NCI-H345 (cell line): ENCODE results near the gene PHACTR2.
A peak's percentile ranks its signal among the peaks of the same experiment; 100 is the strongest.
"Not testable (repeated sequence)": the region's sequence is repeated elsewhere in the genome, so short reads cannot be mapped to it uniquely, and the experiment has no call there.

Experiments
- DNase-seq: peaks from one replicate; lab custom pipeline; 2025; lab: John Stamatoyannopoulos, UW

The PHACTR2 gene

GRCh38 chr6:143807103-143807772 is 129.5 kb downstream of the PHACTR2 start:
- DNase-seq = no peak

GRCh38 chr6:143810745-143811144 is 133.0 kb downstream of the PHACTR2 start:
- no peak for DNase-seq

DNA sequence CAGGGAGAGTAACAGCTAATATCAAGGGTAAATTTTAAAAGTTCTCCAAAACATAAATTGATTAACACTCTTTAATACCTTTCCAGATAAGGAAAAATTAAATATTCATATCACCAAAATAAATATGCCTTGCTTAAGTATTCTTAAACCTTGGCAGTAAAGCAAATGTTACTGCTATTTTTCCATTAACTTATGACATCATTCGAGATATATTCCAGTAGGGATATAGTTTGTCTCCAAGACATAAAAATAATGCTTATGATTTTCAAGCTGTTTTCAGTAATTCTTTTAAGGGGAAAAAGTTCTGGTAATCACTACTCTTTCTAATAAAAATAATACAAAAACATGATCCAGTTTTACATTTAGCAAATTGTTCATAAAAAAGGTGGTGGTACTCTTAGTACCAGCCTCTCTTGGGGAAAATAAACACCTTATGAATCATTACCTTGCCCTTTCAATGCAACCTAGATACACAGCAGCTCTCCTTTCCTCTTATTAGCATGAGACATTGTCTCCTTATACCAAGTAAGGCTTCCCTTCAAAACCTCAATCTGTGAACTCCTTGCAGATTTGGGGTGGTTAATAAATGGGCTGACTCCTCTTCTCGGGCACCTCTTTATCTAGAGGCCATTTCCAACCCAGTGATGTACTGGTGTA is 133.9 kb downstream of the PHACTR2 start:
- DNase-seq = no peak

DNA sequence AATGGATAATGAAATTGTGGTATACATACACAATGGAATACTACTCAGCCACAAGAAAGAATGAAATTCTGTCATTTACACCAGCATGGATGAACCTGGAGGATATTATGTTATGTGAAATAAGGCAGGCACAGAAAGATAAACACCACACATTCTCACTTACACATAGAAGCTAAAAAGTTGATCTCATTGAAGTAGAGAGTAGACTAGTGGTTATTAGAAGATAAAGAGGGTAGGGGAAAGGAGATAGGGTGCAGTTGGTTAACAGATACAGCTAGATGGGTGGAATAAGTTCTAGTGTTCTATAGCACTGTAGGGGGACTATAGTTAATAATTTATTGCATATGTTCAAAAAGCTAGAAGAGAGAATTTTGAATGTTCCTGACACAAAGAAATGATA is 139.9 kb downstream of the PHACTR2 start:
- DNase-seq = no peak

DNA sequence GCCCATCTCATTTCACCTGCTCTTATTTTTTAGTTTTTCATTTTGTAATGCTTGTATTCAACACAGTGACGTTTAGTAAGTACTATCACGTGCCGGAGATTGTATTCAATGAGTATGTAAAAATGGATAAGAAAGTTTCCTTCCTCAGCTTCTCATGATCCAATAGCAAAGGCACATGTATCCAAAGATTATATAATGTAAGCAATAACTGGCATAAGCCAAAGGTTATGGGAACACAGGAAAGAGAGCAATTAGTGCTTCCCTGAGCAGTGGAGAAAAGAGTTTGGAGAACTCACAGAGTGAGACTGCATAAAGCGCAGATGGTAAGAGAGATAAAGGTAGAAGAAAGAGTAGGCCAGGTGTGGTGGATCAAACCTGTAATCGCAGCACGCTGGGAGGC is 143.6 kb downstream of the PHACTR2 start:
- no peak for DNase-seq

GRCh38 chr6:143822584-143823024 is 144.8 kb downstream of the PHACTR2 start:
- DNase-seq = no peak

GRCh38 chr6:143823548-143823947 is 145.8 kb downstream of the PHACTR2 start:
- DNase-seq = no peak

DNA sequence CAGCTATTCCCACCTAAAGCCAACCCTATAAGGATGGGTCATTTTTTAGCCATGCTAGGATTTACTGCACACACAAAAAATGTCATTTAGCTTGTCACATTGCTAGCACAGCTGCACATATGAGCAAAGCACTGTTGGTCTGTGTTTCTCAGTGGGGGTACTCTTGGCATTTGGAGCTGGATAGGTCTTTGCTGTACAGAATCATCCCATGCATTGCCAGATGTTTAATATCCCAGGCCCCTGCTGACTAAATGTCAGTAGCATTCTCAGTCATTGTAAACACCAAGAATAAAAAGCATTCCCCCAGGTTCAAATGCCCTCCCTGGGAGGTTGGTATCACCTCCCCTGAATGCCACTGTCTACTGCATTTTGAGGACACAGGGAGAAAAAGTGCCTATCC is 150.8 kb downstream of the PHACTR2 start:
- no peak for DNase-seq

GRCh38 chr6:143836150-143836549 is 158.4 kb downstream of the PHACTR2 start:
- no peak for DNase-seq

DNA sequence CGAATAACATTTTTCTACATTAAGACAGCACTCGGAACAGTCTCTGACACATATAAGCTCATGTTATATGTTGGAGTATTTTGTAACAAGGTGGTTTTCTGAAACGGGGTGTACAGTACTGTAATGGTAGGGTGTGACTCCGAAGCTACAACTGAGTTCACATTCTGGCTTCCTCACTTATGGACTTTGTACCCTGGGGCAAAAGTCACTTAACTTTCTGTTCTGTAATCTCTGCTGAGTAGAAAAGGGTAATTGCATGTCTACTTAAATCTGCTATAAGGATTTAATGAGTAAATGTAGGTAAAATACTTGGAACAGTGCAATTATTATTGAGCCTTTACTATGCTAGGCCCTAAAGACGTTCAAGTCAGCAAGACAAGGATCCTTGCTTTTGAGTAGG is 160.6 kb downstream of the PHACTR2 start:
- no peak for DNase-seq

GRCh38 chr6:143839196-143839595 is 161.4 kb downstream of the PHACTR2 start:
- DNase-seq = no peak

DNA sequence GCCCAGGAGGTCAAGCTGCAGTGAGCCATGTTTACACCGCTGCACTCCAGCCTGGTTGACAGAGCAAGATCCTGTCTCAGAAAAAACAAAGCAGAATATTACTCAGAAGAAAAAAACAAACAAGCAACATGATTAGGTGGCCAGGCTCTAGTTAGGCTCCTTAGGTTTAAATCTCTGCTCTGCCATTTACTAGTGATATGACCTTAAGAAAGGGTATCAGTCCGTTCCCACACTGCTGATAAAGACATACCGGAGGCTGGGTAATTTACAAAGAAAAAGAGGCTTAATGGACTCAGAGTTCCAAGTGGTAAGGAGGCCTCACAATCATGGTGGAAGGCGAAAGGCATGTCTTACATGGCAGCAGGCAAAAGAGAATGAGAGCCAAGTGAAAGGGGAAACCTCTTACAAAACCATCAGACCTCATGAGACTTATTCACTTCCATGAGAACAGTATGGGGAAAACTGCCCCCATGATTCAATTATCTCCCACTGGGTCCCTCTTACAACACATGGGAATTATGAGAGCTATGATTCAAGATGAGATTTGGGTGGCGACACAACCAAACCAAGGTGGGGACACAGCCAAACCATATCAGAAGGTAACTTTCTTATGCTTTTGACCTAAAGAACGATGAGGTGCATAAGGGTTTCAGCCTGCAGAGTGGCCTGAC is 163.0 kb downstream of the PHACTR2 start:
- DNase-seq = no peak

DNA sequence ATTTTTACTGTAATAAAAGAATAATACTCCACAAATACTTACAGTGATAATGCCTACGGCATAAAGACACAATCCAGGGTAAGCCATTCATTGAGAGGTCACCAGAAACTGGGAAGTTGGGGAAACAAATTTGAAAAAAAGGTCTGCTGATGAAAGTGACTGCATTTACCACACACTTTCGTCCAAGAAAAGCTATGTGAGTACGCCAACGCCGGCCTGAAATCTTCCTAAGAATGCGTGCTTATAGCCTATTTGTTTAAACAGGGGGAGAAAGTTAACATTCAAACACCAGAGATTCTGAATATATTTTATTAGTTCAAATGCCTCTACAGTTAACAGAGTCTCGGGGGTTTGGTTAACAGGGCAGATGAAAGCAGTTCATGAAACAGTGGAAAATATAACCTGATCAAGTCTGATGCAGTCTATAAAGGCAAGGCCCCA is 164.7 kb downstream of the PHACTR2 start:
- DNase-seq = no peak

- DNase-seq = peak; percentile 96
Measured at GRCh38 chr6:143842902-143843676, 165.3 kb downstream of the PHACTR2 start, which contains the start of gene LTV1. TSS of gene LTV1 (plus strand) at chr6:143843338. CDS start at chr6:143843478, 140 bp downstream.

DNA sequence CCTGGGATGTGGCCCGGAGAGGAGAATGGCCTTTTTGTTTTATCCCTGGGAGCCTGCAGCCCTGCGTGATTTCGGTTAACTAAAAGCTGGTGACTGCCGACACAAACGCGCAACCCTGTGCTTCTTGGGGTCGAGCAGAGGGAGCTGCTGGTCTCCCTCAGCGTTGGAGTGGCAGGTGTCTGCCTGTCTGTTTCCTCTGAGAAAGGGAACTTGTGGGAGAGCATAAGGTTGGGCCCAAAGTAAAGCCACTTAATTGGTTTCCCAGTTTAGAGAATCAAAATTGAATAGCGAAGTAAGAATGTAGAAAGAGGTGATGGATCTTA is 165.9 kb downstream of the PHACTR2 start:
- DNase-seq = peak; percentile 24

GRCh38 chr6:143844006-143844405 is 166.2 kb downstream of the PHACTR2 start:
- DNase-seq = no peak

- no peak for DNase-seq
Measured at GRCh38 chr6:143845033-143845432, 167.3 kb downstream of the PHACTR2 start.

DNA sequence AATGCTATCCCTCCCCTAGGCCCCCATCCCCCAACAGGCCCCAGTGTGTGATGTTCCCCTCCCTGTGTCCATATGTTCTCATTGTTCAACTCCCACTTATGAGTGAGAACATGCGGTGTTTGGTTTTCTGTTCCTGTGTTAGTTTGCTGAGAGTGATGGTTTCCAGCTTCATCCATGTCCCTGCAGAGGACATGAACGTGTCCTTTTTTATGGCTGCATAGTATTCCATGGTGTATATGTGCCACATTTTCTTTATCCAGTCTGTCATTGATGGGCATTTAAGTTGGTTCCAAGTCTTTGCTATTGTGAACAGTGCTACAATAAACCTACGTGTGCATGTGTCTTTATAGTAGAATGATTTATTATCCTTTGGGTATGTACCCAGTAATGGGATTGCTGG is 173.9 kb downstream of the PHACTR2 start:
- not testable (repeated sequence) for DNase-seq

- DNase-seq = not testable (repeated sequence)
Measured at GRCh38 chr6:143855057-143855456, 177.3 kb downstream of the PHACTR2 start.

DNA sequence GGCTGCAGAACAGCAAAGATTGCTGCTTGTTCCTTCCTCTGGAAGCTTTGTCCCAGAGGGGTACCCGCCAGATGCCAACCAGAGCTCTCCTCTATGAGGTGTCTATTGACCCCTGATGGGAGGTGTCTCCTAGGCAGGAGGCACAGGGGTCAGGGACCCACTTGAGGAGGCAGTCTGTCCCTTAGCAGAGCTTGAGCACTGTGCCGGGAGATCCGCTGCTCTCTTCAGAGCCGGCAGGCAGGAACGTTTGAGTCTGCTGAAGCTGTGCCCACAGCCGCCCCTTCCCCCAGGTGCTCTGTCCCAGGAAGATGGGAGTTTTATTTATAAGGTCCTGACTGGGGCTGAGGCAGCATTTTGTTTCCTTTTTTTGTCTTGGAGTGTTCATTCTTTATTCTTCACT is 179.0 kb downstream of the PHACTR2 start:
- DNase-seq = not testable (repeated sequence)

DNA sequence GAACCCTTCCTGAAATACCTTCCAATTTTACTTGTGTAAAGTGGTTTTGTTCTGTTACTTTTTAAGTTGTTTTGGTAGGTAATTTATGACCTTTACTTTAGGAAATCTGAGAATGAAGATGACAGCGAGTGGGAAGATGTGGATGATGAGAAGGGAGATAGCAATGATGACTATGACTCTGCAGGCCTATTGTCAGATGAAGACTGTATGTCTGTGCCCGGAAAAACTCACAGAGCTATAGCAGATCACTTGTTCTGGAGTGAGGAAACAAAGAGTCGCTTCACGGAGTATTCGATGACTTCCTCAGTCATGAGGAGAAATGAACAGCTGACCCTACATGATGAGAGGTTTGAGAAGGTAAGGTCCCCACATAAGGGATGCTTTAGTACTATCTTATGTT is 179.9 kb downstream of the PHACTR2 start:
- no peak for DNase-seq

GRCh38 chr6:143859891-143860660 is 182.3 kb downstream of the PHACTR2 start:
- no peak for DNase-seq
